Brain microvascular endothelial cell (primary cell): Measurements from ENCODE around the gene FERMT1.
A peak's percentile ranks its signal among the peaks of the same experiment; 100 is the strongest.
"Not testable (repeated sequence)": the region's sequence is repeated elsewhere in the genome, so short reads cannot be mapped to it uniquely, and the experiment has no call there.

ENCODE experiments used
- DNase-seq: peaks from one replicate; pipeline ENCODE4 v3.0.0-alpha.2; 2020
- H3K27ac ChIP-seq: fragments of 250-450 bp; sonication (Bioruptor Pico); 2 replicates; pipeline ENCODE4 v1.5.1; 2020; ENCODE audit warnings: mild to moderate bottlenecking, moderate library complexity
- H3K27me3 ChIP-seq: fragments of 250-450 bp; sonication (Bioruptor Pico); replicated peaks from 2 replicates; pipeline ENCODE4 v1.5.1; 2020; ENCODE audit warnings: mild to moderate bottlenecking
- H3K36me3 ChIP-seq: fragments of 250-450 bp; sonication (Bioruptor Pico); replicated peaks from 2 replicates; pipeline ENCODE4 v1.5.1; 2020; ENCODE audit warnings: mild to moderate bottlenecking
- H3K4me3 ChIP-seq: 2 replicates; pipeline ENCODE4 v1.5.1; 2011; ENCODE audit warnings: low read depth, mild to moderate bottlenecking, control low read depth, low read length, moderate library complexity
- in situ Hi-C: cut with HindIII; loops from 2 replicates; pipeline ENCODE4 v1.10.0; 2017; ENCODE audit warnings: low sequenced_read_pairs, low pct_ligation_motif_present
- TF ChIP-seq, protein P1 (sequence below): IDR thresholded peaks from 2 replicates; pipeline ENCODE4 v1.5.1; 2011; ENCODE audit warnings: low read depth, mild to moderate bottlenecking, moderate library complexity, low read length, control low read depth, inconsistent platforms; ENCODE audit errors: missing control alignments

Gene FERMT1

GRCh38 chr20:6114696-6115095, 8.1 kb downstream of the FERMT1 start:
- in situ Hi-C loops, result no loop called here
- TF ChIP-seq, protein P1, sequence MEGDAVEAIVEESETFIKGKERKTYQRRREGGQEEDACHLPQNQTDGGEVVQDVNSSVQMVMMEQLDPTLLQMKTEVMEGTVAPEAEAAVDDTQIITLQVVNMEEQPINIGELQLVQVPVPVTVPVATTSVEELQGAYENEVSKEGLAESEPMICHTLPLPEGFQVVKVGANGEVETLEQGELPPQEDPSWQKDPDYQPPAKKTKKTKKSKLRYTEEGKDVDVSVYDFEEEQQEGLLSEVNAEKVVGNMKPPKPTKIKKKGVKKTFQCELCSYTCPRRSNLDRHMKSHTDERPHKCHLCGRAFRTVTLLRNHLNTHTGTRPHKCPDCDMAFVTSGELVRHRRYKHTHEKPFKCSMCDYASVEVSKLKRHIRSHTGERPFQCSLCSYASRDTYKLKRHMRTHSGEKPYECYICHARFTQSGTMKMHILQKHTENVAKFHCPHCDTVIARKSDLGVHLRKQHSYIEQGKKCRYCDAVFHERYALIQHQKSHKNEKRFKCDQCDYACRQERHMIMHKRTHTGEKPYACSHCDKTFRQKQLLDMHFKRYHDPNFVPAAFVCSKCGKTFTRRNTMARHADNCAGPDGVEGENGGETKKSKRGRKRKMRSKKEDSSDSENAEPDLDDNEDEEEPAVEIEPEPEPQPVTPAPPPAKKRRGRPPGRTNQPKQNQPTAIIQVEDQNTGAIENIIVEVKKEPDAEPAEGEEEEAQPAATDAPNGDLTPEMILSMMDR, result no peak
- Histone ChIP-seq H3K27ac (no peak overlapping the region), H3K4me3 (no peak overlapping the region), H3K27me3 (no peaks in the 10 kb centered on the region), H3K36me3 (no peaks in the 10 kb centered on the region)
- DNase-seq, result no peak

GRCh38 chr20:6113951-6114350, 8.9 kb downstream of the FERMT1 start:
- no peak overlapping the region for H3K4me3 ChIP-seq
- DNase-seq, result no peak
- TF ChIP-seq, protein P1, result no peak
- no peak overlapping the region for H3K27ac ChIP-seq
- in situ Hi-C loops, result no loop called here
- H3K27me3 ChIP-seq, result no peaks in the 10 kb centered on the region
- H3K36me3 ChIP-seq, result no peaks in the 10 kb centered on the region

DNA sequence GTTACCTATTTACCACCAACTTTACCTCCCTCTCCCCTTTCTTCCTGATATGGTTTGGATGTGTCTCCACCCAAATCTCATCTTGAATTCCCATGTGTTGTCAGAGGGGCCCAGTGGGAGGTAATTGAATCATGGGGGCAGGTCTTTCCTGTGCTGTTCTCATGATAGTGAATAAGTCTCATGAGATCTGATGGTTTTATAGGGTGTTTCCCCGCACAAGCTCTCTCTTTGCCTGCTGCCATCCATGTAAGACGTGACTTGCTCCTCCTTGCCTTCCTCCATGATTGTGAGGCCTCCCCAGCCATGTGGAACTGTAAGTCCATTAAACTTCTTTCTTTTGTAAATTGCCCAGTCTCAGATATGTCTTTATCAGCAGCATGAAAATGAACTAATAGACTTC, 9.9 kb downstream of the FERMT1 start:
- H3K27ac ChIP-seq, DNase-seq, in situ Hi-C loops, H3K36me3 ChIP-seq, H3K4me3 ChIP-seq, H3K27me3 ChIP-seq: not testable (repeated sequence)

DNA sequence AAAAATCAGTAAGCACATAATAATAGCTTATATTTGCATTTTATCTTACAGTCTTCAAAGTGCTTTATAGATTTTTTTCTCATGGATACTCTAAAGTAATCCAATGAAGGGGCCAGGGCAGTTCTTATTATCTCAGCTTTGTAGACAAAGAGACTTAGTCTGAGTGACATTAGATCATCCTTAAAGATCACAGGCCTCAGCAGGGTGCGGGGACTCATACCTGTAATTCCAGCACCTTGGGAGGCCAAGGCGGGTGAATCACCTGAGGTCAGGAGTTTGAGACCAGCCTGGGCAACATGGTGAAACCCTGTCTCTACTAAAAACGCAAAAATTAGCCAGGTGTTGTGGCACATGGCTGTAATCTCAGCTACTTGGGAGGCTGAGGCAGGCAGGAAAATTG, 14.5 kb downstream of the FERMT1 start:
- Histone ChIP-seq H3K4me3 (no peak overlapping the region), H3K27ac (no peak overlapping the region), H3K36me3 (no peaks in the 10 kb centered on the region), H3K27me3 (no peaks in the 10 kb centered on the region)
- TF ChIP-seq, protein P1, result no peak
- DNase-seq, result no peak
- in situ Hi-C loops, result no loop called here

GRCh38 chr20:6104493-6105188, 18.2 kb downstream of the FERMT1 start:
- H3K36me3 ChIP-seq, result no peaks in the 10 kb centered on the region
- TF ChIP-seq, protein P1, result no peak
- no peak overlapping the region for H3K4me3 ChIP-seq
- in situ Hi-C loops, result no loop called here
- H3K27ac ChIP-seq, result no peak overlapping the region
- DNase-seq, result peak; percentile 37
- no peaks in the 10 kb centered on the region for H3K27me3 ChIP-seq

- in situ Hi-C loops, result no loop called here
- H3K4me3 ChIP-seq, result no peak overlapping the region
- no peak overlapping the region for H3K27ac ChIP-seq
- no peaks in the 10 kb centered on the region for H3K27me3 ChIP-seq
- TF ChIP-seq, protein P1, result no peak
- no peaks in the 10 kb centered on the region for H3K36me3 ChIP-seq
- DNase-seq, result no peak
Observed at GRCh38 chr20:6103301-6103700, 19.5 kb downstream of the FERMT1 start.
